ENCODE results near the gene NRP2.

Gene NRP2

DNA sequence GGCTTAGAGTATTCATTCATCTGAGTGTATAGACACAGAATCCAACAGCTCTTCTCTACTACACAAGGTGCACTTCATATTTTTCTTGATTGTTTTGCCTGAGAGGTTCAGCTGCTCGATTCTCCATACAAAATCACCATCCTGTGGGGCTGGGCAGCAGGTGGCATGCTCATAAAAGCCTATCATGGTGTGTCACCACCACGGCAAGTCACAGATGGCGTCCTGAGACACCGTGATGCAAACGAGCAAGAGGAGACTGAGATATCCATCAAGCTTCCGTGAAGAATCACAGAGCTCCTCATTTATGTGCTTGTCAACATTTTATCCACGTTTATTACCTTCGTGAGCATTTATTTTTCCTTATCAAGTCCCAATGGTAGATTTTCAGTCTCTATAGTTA, 22.4 kb upstream of the NRP2 start:
- no peak for DNase-seq

DNA sequence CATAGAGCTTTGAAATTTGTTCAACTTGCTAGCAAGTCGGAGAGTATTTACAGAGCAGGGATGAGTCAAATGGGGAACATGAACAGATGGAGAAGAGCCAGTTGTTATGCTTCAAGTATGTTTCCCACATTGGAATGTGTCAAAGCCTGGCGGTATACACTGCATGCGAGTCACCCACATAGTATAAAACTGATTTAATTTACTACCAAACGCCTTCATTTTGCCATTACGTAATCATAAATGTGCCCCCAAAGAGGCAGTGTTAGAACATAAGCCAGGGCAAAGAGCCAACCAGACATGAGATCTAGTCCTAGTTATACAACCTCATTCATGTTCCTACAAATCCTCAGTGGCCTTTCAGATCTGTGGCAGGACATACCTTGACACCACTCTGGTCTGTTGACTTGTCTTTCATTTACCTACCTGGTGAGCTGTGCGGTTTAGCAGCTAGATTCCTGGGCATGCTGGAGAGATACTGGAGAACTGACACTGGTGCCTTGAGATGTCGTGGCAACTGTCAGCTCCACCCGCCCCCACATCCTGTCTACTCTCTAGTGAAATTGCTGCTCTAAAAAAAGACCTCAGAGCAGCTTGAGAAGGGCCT, 21.7 kb upstream of the NRP2 start:
- no peak for DNase-seq

DNA sequence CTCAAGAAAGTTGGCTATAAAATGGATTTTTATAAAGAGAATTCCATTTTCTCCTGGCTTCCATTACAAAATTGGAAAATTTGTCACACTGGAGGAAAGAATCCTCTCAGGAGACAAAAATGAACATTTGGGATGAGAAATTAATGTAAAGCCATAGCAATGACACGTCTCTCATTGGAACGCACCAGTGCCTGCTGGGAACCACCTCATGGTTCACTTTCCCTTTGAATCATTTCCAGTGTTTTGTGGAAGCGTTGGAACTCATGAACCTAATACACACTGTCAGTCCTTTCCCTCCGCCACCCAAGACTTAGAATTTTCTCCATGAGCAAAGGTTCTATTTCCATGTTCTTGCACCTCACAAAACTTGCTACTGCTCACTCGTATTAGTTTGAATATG, 21.0 kb upstream of the NRP2 start:
- no peak for DNase-seq

DNA sequence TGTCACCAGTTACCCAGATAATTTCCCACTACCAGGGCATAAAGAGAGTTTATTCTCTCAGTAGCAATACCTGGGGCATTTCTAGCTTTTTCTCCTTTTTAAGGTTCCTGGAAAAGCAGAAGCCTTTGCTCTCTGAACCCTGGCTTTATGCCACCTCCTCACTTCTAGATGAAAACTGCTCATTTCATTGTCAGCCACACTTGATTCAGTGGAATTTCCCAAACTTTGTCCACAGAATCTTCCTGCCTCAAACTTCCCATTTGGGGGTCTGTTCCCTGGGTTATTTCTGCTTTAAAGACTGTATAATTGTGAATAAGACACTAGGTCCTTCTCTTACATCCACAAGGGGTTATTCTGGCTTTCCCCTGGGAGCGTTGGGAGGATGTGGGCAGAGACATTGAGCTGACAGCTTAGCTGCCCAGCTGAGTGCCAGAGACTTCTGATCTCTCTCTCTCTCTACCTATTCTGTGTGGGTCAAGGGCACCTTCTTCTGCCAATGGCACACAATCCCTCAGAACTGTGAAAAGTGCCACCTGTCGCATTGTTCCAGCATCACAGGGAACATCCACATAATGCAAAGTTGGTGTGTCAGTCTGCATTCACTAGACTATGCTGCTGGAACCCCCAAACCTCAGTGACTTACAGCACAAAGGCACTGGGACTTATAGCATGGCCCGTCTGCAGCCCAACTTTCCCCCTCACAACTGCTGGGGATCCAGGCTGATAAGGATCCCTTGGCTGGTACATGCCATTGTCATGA, 19.9 kb upstream of the NRP2 start:
- no peak for DNase-seq

DNA sequence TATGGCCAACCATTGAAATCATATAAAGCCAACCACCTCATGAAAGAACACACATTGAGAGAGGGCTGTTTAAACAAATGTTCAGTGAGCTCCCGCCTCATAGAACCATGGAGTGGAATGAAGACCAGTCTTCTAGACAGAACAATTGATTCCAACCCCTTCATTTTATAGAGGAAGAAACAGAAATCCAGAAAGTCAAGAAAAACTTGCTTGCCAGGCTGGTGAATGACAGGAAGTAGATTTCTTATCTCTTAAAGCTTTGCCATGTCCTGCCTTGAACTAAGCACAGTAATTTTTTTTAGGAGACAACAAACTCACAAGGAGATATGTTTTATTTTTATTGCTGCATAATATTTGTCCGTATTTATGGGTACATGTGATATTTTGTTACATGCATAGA, 16.5 kb upstream of the NRP2 start:
- no peak for DNase-seq

DNA sequence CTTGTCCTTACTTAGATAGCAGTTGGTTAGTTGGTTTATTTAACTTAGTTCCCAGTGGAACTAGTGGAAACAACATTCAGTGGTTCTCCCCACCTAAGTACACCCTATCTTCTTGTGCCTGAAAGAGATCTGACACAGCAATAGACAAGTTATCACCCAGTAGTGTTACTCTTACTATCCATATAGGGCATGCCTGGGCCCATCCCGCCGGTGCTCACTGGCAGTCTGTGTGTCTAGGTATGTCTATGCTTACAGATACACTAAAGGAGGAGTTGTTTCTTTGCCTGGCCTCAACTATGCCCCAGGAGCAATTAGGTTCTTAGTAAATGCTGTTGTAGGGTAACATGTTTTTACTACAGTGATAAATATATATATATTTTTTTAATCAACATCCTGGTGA, 12.0 kb upstream of the NRP2 start:
- no peak for DNase-seq

DNA sequence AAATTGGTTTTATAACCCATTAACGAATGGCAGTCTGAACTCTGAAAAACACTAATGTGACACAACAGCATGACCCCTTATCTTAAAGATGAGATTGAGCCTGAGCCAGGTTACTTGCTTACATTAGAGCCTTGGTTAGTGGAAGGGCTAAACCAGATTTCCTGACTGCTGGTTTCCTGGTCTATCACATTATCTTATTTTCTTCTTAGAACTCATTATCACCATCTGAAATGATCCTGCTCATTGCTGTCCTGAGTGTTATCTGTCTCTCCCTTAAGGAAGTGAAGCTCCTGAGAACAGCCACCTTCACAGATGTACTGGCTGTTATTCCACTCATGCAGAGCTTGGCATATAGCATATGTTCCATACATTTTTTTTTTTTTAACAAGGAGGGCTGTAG, 9.0 kb upstream of the NRP2 start:
- DNase-seq: no peak

DNA sequence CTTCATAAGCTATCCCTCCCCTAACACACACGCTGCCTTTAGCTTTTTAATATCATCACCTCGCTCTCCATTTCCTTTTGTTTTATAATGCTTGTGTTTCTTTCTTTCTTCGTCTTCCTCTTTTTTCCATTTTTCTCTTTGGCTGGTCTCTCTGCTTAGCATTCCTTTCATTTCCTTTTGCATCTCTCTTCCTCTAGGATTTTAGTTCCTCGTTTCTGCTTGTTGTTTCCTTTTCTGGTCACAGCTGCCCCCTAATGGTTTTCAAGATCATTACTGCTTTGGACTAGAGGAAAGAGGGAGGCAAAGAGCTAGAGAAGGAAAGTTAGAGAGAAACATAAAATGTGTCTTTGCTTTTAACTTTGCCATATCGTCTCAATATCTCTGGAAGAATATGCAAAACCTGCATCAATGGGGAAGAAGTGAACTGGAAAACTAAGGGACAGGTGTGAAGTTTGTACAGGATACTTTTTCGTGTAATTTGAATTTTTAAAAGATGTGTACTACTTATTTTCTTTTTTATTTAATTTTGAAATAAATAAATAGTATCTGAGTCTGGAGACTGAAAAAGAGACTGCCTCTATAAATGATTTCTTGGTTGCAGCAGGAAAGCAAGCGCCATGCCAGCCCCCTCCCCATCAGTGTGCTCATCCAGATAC, 6.3 kb upstream of the NRP2 start:
- no peak for DNase-seq

DNA sequence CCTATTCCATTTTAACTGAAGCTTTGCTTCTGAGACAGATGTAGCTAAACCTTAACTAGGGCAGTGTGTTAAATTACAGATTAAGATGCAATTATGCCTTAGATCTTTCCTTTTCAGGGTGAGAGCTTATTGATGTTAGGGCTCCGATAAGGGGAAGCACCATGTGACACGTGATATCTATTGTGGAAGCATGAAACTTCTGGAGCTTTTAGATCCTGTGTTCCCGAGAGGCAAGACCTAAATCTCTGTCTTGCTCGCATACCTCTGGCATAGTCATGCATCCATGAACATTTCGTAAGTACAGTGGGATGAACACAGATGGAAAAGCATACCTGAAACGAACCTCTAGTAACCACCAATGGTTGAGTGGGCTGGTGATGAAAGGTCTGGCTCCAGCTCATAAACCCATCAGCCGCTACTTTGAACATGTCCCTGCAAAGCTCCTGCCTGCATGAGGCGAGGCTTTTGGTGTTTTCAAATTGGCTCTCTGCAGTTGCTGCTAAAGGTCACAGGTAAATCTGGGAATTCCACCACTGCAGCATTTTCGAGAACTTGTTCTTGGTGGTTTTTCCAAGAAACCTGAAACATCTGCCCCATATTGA, 3.7 kb upstream of the NRP2 start:
- DNase-seq: no peak

DNA sequence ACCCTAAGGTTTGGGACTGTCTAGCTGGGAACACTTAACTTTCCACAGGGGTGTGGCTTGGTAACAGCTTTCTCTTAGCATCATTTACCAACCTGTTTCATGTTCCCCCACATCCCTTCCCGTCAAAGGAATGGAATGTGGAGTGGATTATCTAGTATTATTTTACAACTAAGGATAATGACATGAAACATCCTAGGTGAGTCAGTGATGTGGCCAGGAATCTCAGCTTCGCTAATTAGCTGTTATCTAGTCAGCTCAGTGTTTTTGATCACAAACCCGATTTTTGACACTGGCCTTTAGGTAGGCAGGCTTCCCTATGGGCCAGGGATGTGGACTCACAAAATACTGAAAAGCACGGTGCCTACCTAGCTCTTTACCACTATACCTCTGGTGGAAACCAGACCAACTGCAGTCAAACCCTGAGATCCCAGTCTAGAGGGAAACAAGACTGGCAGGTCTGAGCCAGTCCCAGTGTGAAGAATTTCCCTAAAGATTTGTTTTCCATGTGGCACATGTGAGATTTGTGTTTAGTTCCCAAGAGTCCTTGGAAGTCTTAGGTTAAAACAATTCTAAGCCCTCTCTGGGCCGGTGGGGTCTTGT, 2.8 kb upstream of the NRP2 start:
- DNase-seq: no peak

DNA sequence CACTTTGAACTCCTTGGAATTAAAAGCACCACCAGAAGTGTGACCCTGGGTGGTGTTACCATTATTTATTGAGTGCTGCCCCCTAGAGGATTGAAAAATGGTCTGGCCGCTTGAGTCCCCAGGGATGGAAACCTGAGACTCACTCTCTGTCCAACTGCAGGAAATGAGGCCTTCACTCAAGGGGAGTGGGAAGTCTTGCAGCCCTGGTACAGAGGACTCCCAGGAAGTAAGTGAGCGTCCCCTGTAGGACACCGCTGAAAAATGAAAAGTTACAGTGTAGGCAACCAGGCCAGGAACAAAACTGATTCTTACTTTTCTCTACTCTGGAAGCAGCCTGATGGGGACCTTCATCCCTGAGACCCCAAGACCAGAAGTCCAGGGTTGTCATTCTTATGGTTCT, 2.2 kb upstream of the NRP2 start:
- DNase-seq: peak; percentile 14

DNA sequence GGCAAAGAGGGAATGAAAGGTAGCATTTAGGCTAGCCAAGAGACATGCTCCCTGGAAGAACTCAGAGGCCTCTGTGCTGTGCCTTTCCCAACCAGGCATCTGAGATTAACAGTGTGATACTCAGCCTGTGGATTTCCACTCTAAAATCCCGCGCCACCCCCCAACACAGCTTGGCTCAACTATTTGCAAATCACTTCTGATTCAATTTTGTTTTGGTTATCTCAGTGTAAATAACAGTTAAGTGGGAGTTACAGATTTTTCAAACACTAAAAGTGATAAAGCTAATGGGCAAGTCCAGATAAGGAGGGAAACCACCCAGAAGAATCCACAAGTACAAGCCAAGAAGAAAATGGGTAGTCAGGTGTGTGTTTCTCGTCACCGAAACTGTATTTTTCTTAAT, 1.4 kb upstream of the NRP2 start:
- no peak for DNase-seq

DNA sequence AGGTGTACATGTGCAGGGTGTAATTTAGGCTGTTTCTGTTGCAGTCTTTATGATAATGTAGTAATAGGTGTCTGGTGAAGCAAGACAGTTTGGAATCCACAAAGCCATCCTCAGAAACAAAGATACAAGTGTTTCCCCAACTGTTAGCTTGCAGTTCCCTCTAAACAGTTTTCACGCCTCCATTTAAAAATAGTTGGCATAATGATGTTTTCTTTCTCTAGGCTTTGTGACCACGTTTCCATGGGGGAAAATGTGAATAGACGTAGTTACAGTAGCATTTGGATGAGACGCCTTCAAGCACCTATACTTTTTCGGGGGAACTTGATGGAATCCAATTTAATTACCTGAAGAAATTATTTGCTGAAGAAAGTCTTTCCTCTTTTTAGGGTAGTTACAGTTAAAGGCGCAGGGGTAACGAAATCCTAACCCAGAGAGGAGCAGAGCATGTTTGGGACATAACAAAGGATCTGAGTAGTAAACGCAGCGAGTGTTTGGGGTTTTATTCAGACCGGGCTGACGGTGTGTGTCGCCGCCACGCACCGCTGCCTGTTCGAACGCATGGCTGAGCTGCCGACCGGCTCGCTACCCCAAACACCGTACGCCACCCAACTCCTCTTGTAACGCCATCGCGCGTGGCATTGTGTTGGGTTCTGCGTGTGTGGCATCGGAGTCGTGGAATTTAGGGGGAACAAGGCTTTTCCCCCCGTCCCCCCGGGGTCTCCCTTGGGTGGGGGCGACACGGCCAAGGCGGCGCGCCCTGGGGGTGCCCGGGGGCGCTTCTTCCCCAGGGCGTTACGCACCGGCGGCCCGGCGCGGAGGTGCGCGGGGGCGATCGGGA, 681 bp upstream of the NRP2 start:
- DNase-seq: peak; percentile 25

DNA sequence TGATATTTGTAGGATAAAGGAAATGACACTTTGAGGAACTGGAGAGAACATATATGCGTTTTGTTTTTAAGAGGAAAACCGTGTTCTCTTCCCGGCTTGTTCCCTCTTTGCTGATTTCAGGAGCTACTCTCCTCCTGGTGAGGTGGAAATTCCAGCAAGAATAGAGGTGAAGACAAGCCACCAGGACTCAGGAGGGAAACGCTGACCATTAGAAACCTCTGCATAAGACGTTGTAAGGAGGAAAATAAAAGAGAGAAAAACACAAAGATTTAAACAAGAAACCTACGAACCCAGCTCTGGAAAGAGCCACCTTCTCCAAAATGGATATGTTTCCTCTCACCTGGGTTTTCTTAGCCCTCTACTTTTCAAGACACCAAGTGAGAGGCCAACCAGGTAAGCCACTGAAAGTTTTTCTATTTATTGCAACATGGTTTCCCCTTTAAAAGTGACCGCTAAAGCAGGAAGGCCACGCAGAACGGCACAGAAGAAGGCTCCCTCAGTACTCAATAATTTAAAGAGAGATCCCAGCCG, 735 bp downstream of the NRP2 start:
- no peak for DNase-seq

DNA sequence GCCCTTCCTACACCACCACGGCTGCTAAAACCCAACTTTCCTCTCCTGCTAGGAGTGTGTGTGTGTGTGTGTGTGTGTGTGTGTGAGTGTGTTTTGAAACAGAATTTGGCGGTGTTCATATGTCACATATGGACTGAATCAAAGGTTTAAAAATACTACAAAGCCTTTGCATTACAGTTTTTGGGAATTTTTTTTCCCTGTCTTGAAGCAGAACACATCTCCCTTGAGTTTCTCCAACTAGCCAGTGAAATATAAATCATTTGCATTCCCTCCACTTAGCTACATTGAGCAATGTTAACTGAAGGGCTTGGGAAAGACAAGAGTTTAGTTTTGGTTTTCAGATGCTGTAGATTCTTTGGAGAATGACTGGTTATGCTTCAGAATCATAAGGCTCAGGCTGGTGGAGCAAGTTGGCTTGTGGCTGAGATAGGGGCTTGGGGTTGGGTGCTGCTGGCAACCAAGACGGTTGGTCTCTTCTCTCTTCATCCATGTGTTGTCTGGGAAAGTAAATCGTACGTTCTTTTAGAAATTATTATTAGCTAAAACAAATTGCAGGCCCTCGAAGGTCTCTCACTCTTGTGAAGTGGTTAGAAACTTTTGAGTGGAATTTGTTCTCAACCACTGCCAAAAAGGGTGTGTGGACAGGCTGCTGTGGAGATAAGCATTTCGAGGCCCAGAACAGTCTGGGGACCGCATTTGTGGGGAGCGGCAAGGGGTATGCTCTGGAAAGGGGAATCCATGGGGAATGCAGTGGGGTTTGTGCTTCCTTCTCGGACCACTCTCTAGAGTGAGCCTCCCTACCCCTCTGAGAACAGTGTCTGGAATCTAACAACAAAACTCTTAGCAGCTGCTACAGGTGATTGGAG, 1.4 kb downstream of the NRP2 start:
- no peak for DNase-seq

DNA sequence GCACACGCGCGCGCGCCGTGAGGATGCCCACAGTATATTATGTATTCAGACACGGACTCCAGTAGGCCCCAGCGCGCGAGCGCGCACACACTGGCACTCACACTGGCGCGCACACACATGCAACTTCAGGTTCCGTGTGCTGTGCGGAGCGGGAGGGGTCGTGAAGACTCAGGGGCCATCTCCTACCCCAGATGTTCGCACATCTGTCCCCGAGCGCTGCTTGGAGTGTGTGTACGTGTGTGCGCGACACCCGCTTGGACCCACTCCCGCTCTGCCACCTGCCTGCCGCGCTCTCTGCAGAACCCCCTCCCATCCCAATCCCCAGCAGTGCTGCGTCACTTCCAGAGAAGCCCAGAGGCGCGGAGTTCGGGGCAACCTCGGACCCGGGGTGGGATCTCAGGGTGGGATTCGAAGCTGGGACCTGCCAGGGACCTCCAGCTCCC, 2.6 kb downstream of the NRP2 start:
- DNase-seq: no peak

DNA sequence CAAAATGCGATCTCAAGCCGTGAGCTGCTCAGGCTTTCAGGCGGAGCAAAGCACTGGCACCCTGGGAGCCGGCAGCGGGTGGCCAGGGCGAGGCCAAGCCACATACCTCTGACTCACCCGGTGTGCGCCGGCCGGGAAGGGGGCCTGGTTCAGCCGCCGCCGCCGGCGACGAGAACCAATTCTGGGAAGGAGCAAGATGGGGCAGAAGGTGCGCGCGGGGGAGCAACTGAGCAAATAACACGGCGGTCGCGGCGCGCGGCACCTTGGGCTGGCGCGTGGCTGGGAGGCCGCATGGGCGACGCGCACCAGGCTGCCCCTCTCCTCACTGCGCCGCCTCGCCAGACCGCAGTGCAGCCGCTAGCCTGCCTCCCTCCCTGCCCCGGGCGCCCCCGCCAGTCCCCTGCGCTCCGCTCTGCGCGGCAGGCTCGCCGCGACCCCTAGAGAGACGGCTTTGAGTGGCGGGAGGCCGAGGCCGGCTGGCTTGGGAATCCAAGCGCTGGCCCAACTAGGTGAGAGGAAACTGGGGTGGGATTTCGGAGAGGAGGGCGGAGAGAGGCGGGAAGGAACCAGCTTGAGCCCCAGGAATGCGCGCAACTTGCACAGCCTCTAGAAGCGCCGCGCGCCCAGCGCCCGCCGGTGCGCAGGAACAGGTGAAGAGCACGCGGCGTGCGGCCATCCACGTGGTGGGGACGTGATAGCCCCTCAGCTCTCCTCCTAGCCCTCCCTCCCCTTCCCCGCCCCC, 3.2 kb downstream of the NRP2 start:
- no peak for DNase-seq

DNA sequence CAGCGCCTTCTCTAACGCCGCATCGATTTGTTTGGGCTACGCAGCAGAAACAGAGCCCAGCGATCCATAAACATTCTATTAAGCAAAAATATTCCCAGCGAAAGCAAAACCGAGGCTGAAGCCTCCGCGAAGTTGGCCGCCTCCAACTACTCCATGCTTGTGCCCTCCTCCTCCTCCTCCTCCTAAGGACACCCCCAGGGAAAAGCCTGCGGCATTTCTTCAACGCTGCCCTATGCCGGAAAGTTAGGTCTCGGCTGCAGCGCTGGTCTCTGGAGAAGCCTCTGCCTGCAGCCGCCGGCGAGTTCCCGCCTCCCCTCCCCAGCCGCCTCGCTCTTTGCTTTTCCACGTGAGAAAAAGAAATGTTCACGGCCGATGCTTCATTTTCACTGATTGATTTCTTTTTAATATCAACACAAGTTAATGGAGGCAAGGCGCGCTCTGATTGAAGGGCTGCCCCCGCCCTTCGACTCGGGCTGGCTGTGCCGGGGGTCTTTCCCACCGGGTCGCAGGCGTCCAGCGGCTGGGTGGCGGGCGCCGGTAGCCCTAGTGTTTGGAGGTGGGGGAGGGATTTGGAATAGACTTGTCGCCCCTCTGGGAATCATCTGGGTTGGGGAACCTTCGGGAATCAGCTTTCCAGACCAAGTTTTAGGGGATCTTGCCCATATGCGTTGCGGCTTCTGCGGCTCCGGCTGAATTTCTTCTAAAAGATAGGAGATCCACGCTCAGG, 3.9 kb downstream of the NRP2 start:
- no peak for DNase-seq

DNA sequence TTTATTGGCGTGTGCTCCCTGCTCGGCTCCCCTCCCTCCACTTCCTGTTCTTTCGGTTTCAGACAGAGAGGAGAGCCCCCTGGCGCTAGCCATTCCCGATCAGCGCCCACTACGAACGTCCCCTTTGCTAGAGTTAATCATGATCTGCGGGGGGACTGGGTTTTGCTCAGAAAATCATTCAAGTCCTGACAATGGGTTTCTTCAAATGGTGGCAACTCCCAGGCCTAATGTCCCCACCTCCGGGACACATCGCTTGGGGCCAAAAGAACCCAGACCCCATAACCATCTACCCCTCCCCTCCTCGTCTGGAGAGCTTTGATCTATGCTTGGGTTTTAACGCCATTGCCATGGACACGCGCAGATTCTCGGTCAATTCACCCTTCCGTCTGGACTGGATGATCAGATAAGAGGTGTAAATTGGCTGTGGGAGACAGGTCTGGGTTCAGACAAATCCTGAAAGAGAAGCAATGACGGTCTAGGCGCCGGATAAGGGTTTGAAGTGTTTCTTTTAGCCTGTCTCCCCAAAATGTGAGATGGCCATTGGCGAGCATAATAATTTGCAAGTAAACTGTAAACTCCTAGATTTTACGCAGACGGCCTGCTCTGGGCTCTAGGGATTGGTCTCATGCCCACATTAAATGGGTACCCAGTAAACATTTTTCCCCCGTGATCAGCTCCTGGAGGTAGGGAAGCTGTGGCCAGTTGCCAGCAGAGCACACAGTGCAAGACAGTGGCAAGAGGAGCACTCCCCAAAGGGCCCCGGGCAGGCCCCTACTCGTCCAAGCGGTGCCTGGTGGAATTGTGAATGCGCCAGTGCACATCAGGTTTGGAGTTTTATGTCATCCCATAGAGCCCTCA, 4.7 kb downstream of the NRP2 start:
- DNase-seq: no peak
